SU-DHL-6 (cell line): ENCODE results near the gene MEGF10.

Source experiments
- CTCF ChIP-seq: fragments of 200-600 bp; sonication (generic); IDR thresholded peaks from one replicate; pipeline ENCODE4 v1.5.1; 2017; ENCODE audit warnings: antibody characterized with exemption, mild to moderate bottlenecking, low read length, moderate library complexity; ENCODE audit not compliant: insufficient read depth, poor library complexity, severe bottlenecking
- EZH2phosphoT487 ChIP-seq: fragments of 200-600 bp; sonication (generic), shearing (Covaris generic); conservative IDR thresholded peaks from 2 replicates; pipeline ENCODE4 v1.6.1; 2018; ENCODE audit warnings: mild to moderate bottlenecking, antibody characterized with exemption, low read length, moderate library complexity, mixed read lengths

GRCh38 chr5:127421471-127421870, 130.9 kb downstream of the MEGF10 start:
- TF ChIP-seq CTCF: no peak
- no peak for TF ChIP-seq EZH2phosphoT487
